K562 (cell line): ENCODE measurements around the gene DOLPP1. TPM values are rescaled to one million over a fixed set of nuclear protein-coding genes. Genes with fewer than 3 reads are reported as not detected.

Experiments used
- ATAC-seq: fragments of 200-7000 bp; cut with Tn5 transposase; 3 replicates; pipeline ENCODE4 v1.9.1; 2020; ENCODE audit warnings: moderate library complexity
- BruUV-seq: library from RNA; stranded (reverse); fragments of 400-500 nt; replicated peaks from 2 replicates; lab custom pipeline; 2021; lab: Mats Ljungman, UMichigan
- CTCF ChIA-PET: fragments of 300-600 bp; formaldehyde crosslinking; extraction: SDS; loops from one replicate; lab custom pipeline; 2021; ENCODE audit warnings: low intra/inter-chr PET ratio; lab: Yijun Ruan, JAX
- POLR2A ChIA-PET: fragments of 300-600, 350-650 bp; sonication (Branson Sonifier 250); formaldehyde crosslinking; extraction: SDS; loops from one replicate; lab custom pipeline; 2021; ENCODE audit warnings: antibody characterized with exemption, inconsistent platforms; lab: Yijun Ruan, JAX
- DNase-seq, 4 experiments: peaks; one replicate each; pipeline versions ENCODE4 v3.0.0 to v3.0.0-alpha.2; 2011 to 2018; ENCODE audit warnings: low spot score in 3 of 4, mixed read lengths in 3 of 4; ENCODE audit errors: extremely low read depth in 1 of 4
- FAIRE-seq: peaks from 2 replicates; lab custom pipeline; 2011; peaks lifted over from hg19 to GRCh38; lab: Jason Lieb, UNC
- H2AFZ ChIP-seq: 2 replicates; pipeline ENCODE4 v1.6.0; 2011; ENCODE audit warnings: low read depth, low read length, control low read depth, inconsistent platforms
- H3K27ac ChIP-seq: fragments of 200-600 bp; 3 replicates; pipeline ENCODE4 v1.8.0; 2011; ENCODE audit warnings: low read depth, mild to moderate bottlenecking, control low read depth, inconsistent platforms, low read length, moderate library complexity, mixed read lengths; ENCODE audit errors: extremely low read depth
- H3K27me3 ChIP-seq, 2 experiments: fragments of 300-600 bp in 1 of 2; 2 replicates in 1 of 2; 3 replicates in 1 of 2; pipeline versions ENCODE4 v1.6.0 to v1.8.0; 2011; ENCODE audit warnings: inconsistent platforms in 2 of 2, low read length in 2 of 2, mild to moderate bottlenecking in 1 of 2, mixed read lengths in 1 of 2, moderate library complexity in 1 of 2; ENCODE audit not compliant: control insufficient read depth in 2 of 2, insufficient read depth in 2 of 2
- H3K36me3 ChIP-seq: fragments of 300-600 bp; 3 replicates; pipeline ENCODE4 v1.8.0; 2011; ENCODE audit warnings: mild to moderate bottlenecking, low read length, inconsistent platforms; ENCODE audit not compliant: control insufficient read depth, insufficient read depth
- H3K4me1 ChIP-seq, 2 experiments: fragments of 200-600 bp in 1 of 2; replicated peaks in 1 of 2; 2 replicates in 1 of 2; 3 replicates in 1 of 2; pipeline versions ENCODE4 v1.5.1 to v1.8.0; 2011; ENCODE audit warnings: inconsistent platforms in 2 of 2, low read length in 2 of 2, mild to moderate bottlenecking in 1 of 2, mixed read lengths in 1 of 2, moderate library complexity in 1 of 2; ENCODE audit not compliant: control insufficient read depth in 2 of 2, insufficient read depth in 2 of 2
- H3K4me2 ChIP-seq: 2 replicates; pipeline ENCODE4 v1.6.1; 2011; ENCODE audit warnings: low read length, control low read depth, inconsistent platforms, mixed read lengths; ENCODE audit not compliant: insufficient read depth
- H3K4me3 ChIP-seq: fragments of 200-600 bp; sonication (generic), shearing (Covaris generic); 2 replicates; pipeline ENCODE4 v1.5.1; 2016; ENCODE audit warnings: control low read depth, inconsistent platforms
- H3K79me2 ChIP-seq: fragments of 200-600 bp; 3 replicates; pipeline ENCODE4 v1.8.0; 2011; ENCODE audit warnings: low read length, inconsistent platforms; ENCODE audit not compliant: control insufficient read depth, insufficient read depth
- H3K9ac ChIP-seq, 2 experiments: 2 replicates each; pipeline versions ENCODE4 v1.6.0 to v1.6.1; 2011; ENCODE audit warnings: low read depth in 2 of 2, low read length in 2 of 2, control low read depth in 1 of 2, inconsistent platforms in 1 of 2, mild to moderate bottlenecking in 1 of 2, mixed read lengths in 1 of 2; ENCODE audit not compliant: insufficient read depth in 1 of 2
- H3K9me1 ChIP-seq: one replicate; pipeline ENCODE4 v1.6.0; 2011; ENCODE audit warnings: inconsistent platforms, mild to moderate bottlenecking, low read length, moderate library complexity; ENCODE audit not compliant: control insufficient read depth, insufficient read depth
- H3K9me3 ChIP-seq: replicated peaks from 2 replicates; pipeline ENCODE4 v1.5.1; 2011; ENCODE audit warnings: low read depth, low read length, inconsistent platforms; ENCODE audit not compliant: control insufficient read depth, insufficient read depth
- H4K20me1 ChIP-seq: replicated peaks from 2 replicates; pipeline ENCODE4 v1.6.1; 2011; ENCODE audit warnings: low read length, inconsistent platforms, mixed read lengths; ENCODE audit not compliant: control insufficient read depth, insufficient read depth
- EGR1 ChIP-seq: fragments of 450-650 bp; conservative IDR thresholded peaks from 2 replicates; pipeline ENCODE4 v1.6.1; 2017; ENCODE audit warnings: mild to moderate bottlenecking
- HDAC8 ChIP-seq: fragments of 450-650 bp; IDR thresholded peaks from 2 replicates; pipeline ENCODE4 v1.6.1; 2016; ENCODE audit warnings: mild to moderate bottlenecking, missing genetic modification characterization, moderate library complexity, missing compliant biosample characterization
- MYNN ChIP-seq, 2 experiments: sonication (generic); formaldehyde crosslinking in 1 of 2; IDR thresholded peaks; 2 replicates each; pipeline versions ENCODE4 v1.5.0 to v1.6.1; 2016 to 2020; ENCODE audit warnings: antibody characterized with exemption in 1 of 2, missing genetic modification reagents in 1 of 2
- POLR2G ChIP-seq: fragments of 200-400 bp; formaldehyde crosslinking; IDR thresholded peaks from 2 replicates; pipeline ENCODE4 v1.6.1; 2017; ENCODE audit warnings: low read depth, mild to moderate bottlenecking, antibody characterized with exemption, low read length, moderate library complexity
- RAD21 ChIP-seq, 2 experiments: fragments of 250-450 bp in 1 of 2; fragments of 450-650 bp in 1 of 2; sonication (Bioruptor Pico) in 1 of 2; formaldehyde crosslinking in 1 of 2; IDR thresholded peaks in 1 of 2; conservative IDR thresholded peaks in 1 of 2; 2 replicates each; pipeline versions ENCODE4 v1.4.0 to v1.8.0; 2020 to 2022; ENCODE audit warnings: mild to moderate bottlenecking in 2 of 2, moderate library complexity in 1 of 2
- ZBTB7A ChIP-seq: IDR thresholded peaks from 2 replicates; pipeline ENCODE4 v1.6.1; 2011; ENCODE audit warnings: low read depth, mild to moderate bottlenecking, low read length, moderate library complexity, borderline replicate concordance; ENCODE audit not compliant: control insufficient read depth
- ZNF57 ChIP-seq: fragments of 450-650 bp; formaldehyde crosslinking; IDR thresholded peaks from 2 replicates; pipeline ENCODE4 v1.4.0; 2020; ENCODE audit warnings: mild to moderate bottlenecking, moderate library complexity
- WGBS: fragments of 100-300 bp; shearing (Covaris generic); methylation state at CpG from one replicate; pipeline ENCODE4 v1.1.6; 2016; ENCODE audit warnings: low coverage, mixed read lengths; ENCODE audit not compliant: insufficient coverage; ENCODE audit errors: missing lambda C conversion rate; 5-methylcytosine and 5-hydroxymethylcytosine counted together
- in situ Hi-C: fragments of 300-500 bp; cut with MboI; formaldehyde crosslinking; loops from 4 replicates; pipeline ENCODE4 v1.15.0; 2018; ENCODE audit warnings: inconsistent platforms, mixed read lengths
- intact Hi-C: fragments of 100-400 bp; cut with micrococcal nuclease; formaldehyde crosslinking; loops from 2 replicates; pipeline ENCODE4 v1.14.2; 2022
- polyA plus RNA-seq, 8 experiments: library from polyadenylated mRNA; depleted of rRNA in 4 of 8; stranded (reverse) in 5 of 8; unstranded in 3 of 8; fragments of >200 nt; fragmentation: Nextera tagmentation in 2 of 8; fragmentation: Illumina TruSeq in 1 of 8; extraction: Ambion mirVana in 2 of 8; extraction: Trizol in 1 of 8; gene quantifications; 2 replicates each; pipeline versions ENCODE4 v1.2.1 to v1.2.3, GENCODE V29; 2011 to 2014; ENCODE audit warnings: inconsistent platforms in 1 of 8, missing spikeins in 1 of 8
- total RNA-seq, 7 experiments: library from RNA; depleted of rRNA in 6 of 7; stranded (reverse); fragments of >200 nt in 6 of 7; fragmentation: Illumina TruSeq in 2 of 7; extraction: Trizol in 2 of 7; gene quantifications; 2 replicates each; pipeline versions ENCODE4 v1.2.1 to v1.2.3, GENCODE V29; 2011 to 2021; ENCODE audit warnings: low replicate concordance in 1 of 7
- TF ChIP-seq, protein P1 (sequence below): sonication (generic); formaldehyde crosslinking; IDR thresholded peaks from 2 replicates; pipeline ENCODE4 v1.8.0; 2022; ENCODE audit warnings: missing genetic modification reagents, mild to moderate bottlenecking, moderate library complexity, borderline replicate concordance

DOLPP1 gene
- total and polyA plus RNA-seq, 9 of the 15 experiments (the other 6 are each of a cell fraction or from before 2014, with no cell fraction given): 3.0 to 39.8 (median 30.5) TPM

- Histone ChIP-seq H3K4me2 (no peak overlapping the region), H3K79me2 (no peaks in the 10 kb centered on the region), H3K9me1 (no peaks in the 10 kb centered on the region), H3K9me3 (no peaks in the 10 kb centered on the region), H3K9ac (peak overlapping the region in 1 of 2 experiments; percentile 68; a peak in 2 of 4 replicates), H3K27ac (no peak overlapping the region), H2AFZ (no peak overlapping the region), H4K20me1 (no peaks in the 10 kb centered on the region), H3K4me3 (no peak overlapping the region), H3K4me1 (peaks cover 0 to 12% of the 10 kb centered on the region in 2 experiments; a peak in 2 of 5 replicates), H3K27me3 (no peaks in the 10 kb centered on the region), H3K36me3 (peaks cover 71% of the 10 kb centered on the region; the same call in 2 of the 3 replicates)
- ChIA-PET POLR2A (interaction anchor here (1.1 to 1.8 kb wide), 4 partner anchors 8 to 23 kb away, joined by 4 to 7 read pairs (median 6); partner anchors contain the start of gene MIGA2), CTCF (no interaction called here)
- intact Hi-C loops: no loop called here
- BruUV-seq: no TSS peak
- TF ChIP-seq ZNF57 (CRISPR knock-in tag) (no peak), HDAC8 (no peak), ZBTB7A (no peak), POLR2G (0 out of 2 replicates have a peak, but pooled peaks have one; percentile 2), MYNN (IDR thresholded peaks at IDR 0.05) (no peak), MYNN (CRISPR knock-in tag; IDR thresholded peaks at IDR 0.05) (no peak), EGR1 (peak; percentile 65; the same call in 1 of the 2 replicates), RAD21 (CRISPR knock-in tag; conservative IDR thresholded peaks at IDR 0.05 in 1 of 2, IDR thresholded peaks at IDR 0.05 in 1 of 2) (no peak)
- TF ChIP-seq, protein P1, sequence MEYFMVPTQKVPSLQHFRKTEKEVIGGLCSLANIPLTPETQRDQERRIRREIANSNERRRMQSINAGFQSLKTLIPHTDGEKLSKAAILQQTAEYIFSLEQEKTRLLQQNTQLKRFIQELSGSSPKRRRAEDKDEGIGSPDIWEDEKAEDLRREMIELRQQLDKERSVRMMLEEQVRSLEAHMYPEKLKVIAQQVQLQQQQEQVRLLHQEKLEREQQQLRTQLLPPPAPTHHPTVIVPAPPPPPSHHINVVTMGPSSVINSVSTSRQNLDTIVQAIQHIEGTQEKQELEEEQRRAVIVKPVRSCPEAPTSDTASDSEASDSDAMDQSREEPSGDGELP (CRISPR knock-in tag): no peak
- DNase-seq: peak in 1 of 4 experiments; percentile 14
- FAIRE-seq: no peak
- no peak for ATAC-seq
- WGBS: 80% methylated on average over 21 of the region's 21 CpGs
- in situ Hi-C loops: no loop called here
Observed at GRCh38 chr9:129058965-129059795, 21.7 kb upstream of the DOLPP1 start.
